Activated CD8-positive, alpha-beta memory T cell treated with anti-CD3 and anti-CD28 coated beads, Interleukin-2, amount 10 ng/mL, durations not matched to agents 7 days and 5 days (primary cell): ENCODE data around the gene ZDHHC5. TPM values are rescaled to one million over a fixed set of nuclear protein-coding genes. Genes with fewer than 3 reads are reported as not detected.

Experiments used
- ATAC-seq: fragments of 150-1000 bp; cut with Tn5 transposase; one replicate; pipeline ENCODE4 v1.10.0; 2021; ENCODE audit warnings: moderate library complexity
- CTCF ChIA-PET: fragments of 350-600 bp; sonication (Branson Sonifier 250); formaldehyde crosslinking; loops from one replicate; lab custom pipeline; 2021; ENCODE audit warnings: antibody characterized with exemption; lab: Charles Lee
- DNase-seq: peaks from one replicate; pipeline ENCODE4 v3.0.0-alpha.2; 2020
- H3K27ac Mint-ChIP-seq: one replicate; pipeline ENCODE4 v1.8.0; 2021; ENCODE audit warnings: mild to moderate bottlenecking, mixed read lengths
- H3K27me3 Mint-ChIP-seq: one replicate; pipeline ENCODE4 v1.8.0; 2021; ENCODE audit warnings: mixed read lengths
- H3K36me3 Mint-ChIP-seq: one replicate; pipeline ENCODE4 v1.8.0; 2021; ENCODE audit warnings: mild to moderate bottlenecking, mixed read lengths
- H3K4me1 Mint-ChIP-seq: one replicate; pipeline ENCODE4 v1.8.0; 2021; ENCODE audit warnings: mixed read lengths
- H3K4me3 Mint-ChIP-seq: one replicate; pipeline ENCODE4 v1.8.0; 2021; ENCODE audit warnings: mild to moderate bottlenecking, moderate library complexity, mixed read lengths
- H3K9me3 Mint-ChIP-seq: one replicate; pipeline ENCODE4 v1.8.0; 2022; ENCODE audit warnings: low read depth, mixed read lengths
- total RNA-seq, 2 experiments: library from RNA; stranded (reverse); gene quantifications; one replicate each; pipeline ENCODE4 v1.2.3, GENCODE V29; 2021

Gene ZDHHC5, protein sequence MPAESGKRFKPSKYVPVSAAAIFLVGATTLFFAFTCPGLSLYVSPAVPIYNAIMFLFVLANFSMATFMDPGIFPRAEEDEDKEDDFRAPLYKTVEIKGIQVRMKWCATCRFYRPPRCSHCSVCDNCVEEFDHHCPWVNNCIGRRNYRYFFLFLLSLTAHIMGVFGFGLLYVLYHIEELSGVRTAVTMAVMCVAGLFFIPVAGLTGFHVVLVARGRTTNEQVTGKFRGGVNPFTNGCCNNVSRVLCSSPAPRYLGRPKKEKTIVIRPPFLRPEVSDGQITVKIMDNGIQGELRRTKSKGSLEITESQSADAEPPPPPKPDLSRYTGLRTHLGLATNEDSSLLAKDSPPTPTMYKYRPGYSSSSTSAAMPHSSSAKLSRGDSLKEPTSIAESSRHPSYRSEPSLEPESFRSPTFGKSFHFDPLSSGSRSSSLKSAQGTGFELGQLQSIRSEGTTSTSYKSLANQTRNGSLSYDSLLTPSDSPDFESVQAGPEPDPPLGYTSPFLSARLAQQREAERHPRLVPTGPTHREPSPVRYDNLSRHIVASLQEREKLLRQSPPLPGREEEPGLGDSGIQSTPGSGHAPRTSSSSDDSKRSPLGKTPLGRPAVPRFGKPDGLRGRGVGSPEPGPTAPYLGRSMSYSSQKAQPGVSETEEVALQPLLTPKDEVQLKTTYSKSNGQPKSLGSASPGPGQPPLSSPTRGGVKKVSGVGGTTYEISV
- 10 to 100 TPM; 74.5 to 75.9 TPM for total RNA-seq

DNA sequence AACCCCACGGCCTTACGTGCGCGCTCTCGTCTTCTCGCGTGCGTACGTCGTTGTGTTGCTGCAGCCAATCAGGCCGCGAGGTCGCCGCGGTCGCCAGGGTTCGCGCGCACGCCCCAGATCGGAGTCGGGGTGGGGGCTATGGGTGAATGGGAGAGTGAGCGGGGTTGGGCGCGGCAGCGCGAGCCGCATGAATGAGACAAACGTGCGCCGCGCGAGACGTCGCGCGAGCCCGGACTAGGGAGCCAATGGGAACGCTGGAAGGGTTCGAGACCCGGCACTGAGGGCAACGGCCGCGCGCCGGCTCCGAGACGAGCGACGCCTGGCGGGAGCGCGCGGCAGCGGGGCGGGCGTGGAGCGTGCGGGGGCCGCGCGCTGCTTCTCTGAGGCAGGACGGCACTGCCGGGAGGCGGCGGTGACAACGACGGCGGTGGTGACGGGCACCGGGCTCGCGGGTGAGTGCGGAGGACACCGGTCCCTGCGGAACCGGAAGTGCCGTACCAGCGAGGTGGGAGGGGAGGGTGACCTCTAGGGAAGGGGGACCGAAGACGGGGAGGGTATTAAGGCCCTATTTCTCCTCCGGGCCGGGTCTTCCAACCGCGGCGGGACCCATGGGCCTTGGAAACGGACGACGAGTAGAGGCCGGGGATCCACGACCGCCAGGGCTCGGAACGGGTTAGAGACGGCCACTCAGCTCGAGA, at the start of gene ZDHHC5:
ZDHHC5 (plus strand) TSS at position 379 of the 698 bp plus-strand sequence. CDS start 4,977 bp downstream, outside the sequence.
- peaks cover 22% of the 10 kb centered on the region for H3K36me3 Mint-ChIP-seq
- DNase-seq (peak; percentile 100), ATAC-seq (peak; percentile 89)
- peak within 1 kb of the TSS; percentile 97 for H3K27ac Mint-ChIP-seq
- H3K4me1 Mint-ChIP-seq = peaks cover 47% of the 10 kb centered on the region
- no peaks in the 10 kb centered on the region for H3K9me3 Mint-ChIP-seq
- CTCF ChIA-PET = interaction anchor here (0.5 to 3.7 kb wide), 8 partner anchors 9 to 174 kb away, joined by 3 to 18 read pairs (median 3); partner anchors contain the start of genes CLP1 and UBE2L6
- peak within 1 kb of the TSS; percentile 95 for H3K4me3 Mint-ChIP-seq
- no peaks in the 10 kb centered on the region for H3K27me3 Mint-ChIP-seq

DNA sequence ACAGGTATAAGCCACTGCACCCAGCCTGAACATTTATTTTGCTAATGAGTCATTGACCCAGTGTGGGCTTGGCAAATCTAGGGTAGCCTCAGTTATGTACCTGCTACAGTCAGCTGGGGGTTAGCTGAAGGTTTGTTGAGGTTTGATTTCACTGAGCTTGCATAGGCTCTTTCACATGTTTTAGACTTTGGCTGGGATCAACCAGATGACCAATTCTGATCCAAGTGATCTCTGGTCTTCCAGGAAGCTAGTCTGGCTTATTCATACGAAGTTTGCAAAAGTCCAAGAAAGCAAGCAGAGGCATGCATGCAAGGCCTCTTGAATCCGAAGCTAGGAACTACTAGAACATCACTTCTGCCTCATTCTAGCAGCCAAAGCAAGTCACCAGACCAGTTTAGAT, 49.5 kb upstream of the ZDHHC5 start:
- peaks cover 3% of the 10 kb centered on the region for H3K9me3 Mint-ChIP-seq
- ATAC-seq = no peak

DNA sequence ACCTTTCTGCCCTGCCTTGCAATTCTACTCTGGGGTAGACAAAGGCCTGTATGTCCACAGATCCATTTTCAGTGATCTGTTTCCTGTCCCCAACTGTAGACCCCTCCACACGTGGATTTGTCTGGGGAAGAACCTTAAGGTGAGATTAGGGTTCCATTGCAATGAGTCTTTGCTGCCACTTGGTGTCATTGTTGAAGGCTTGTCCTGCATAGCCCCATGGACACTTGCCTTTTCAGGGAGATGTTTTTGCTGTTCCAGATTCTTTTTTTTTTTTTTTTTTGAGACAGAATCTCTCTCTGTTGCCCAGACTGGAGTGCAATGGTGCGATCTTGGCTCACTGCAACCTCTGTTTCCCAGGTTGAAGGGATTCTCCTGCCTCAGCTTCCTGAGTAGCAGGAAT, 48.6 kb upstream of the ZDHHC5 start:
- Mint-ChIP-seq H3K36me3 (no peaks in the 10 kb centered on the region), H3K27ac (no peak overlapping the region), H3K4me1 (no peaks in the 10 kb centered on the region), H3K4me3 (no peak overlapping the region), H3K27me3 (peaks cover 15% of the 10 kb centered on the region), H3K9me3 (peaks cover 3% of the 10 kb centered on the region)
- ATAC-seq (no peak), DNase-seq (no peak)
- CTCF ChIA-PET = interaction anchor here (0.7 kb wide), 1 partner anchor 901 kb away, joined by 3 read pairs; no protein-coding TSS in a partner anchor

More for the DNA sequence above, 49.5 kb upstream of the ZDHHC5 start:
- H3K4me3 Mint-ChIP-seq = no peak overlapping the region
- H3K27ac Mint-ChIP-seq = no peak overlapping the region
- DNase-seq = no peak
- no peaks in the 10 kb centered on the region for H3K36me3 Mint-ChIP-seq
- CTCF ChIA-PET = no interaction called here
- H3K4me1 Mint-ChIP-seq = no peaks in the 10 kb centered on the region
- peaks cover 16% of the 10 kb centered on the region for H3K27me3 Mint-ChIP-seq

DNA sequence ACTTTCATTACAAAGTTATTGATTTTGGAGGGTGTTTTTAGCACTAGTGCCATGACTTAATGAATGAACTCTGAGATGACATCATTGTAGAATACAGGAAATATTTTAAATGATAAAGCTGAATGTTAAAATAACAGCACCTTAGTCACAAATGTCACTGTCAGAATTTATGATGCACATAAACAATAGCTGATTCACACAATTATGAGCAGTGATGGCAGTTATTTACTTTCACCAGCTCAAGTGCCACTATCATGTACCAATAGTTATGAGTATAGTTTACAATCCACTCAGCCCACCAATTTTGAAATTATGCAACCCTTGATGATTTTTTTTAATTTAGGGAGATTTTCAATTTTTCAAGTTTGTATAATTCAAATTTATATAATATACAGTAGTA, 47.4 kb upstream of the ZDHHC5 start:
- DNase-seq = no peak
- CTCF ChIA-PET = interaction anchor here (1.0 to 1.5 kb wide), 2 partner anchors 16 to 21 kb away, joined by 3 read pairs; no protein-coding TSS in a partner anchor
- Mint-ChIP-seq H3K27ac (no peak overlapping the region), H3K4me1 (no peaks in the 10 kb centered on the region), H3K4me3 (no peak overlapping the region), H3K27me3 (peaks cover 9% of the 10 kb centered on the region), H3K36me3 (no peaks in the 10 kb centered on the region), H3K9me3 (peaks cover 3% of the 10 kb centered on the region)
- no peak for ATAC-seq

DNA sequence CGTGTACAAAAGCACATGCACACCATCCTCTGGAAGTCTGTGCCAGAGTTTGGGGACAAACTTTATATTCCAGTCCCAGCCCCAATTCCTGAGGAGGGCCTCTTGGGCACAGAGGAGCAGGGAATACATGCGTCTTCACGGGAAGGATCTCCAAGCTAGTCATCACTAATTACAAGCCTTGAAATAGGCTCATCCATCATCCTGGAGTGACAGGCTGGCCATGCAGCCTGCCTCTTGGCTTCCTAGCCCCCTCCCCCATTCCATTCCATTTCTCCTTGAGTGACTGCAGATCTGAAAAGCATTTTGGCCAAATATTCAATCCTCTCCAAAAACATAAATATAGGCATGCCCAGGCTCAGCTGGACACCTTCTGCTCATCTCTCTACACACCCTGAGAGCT, 45.7 kb upstream of the ZDHHC5 start:
- ATAC-seq (no peak), DNase-seq (no peak)
- no peak overlapping the region for H3K4me3 Mint-ChIP-seq
- no peaks in the 10 kb centered on the region for H3K4me1 Mint-ChIP-seq
- CTCF ChIA-PET = interaction anchor here (1.1 kb wide), 1 partner anchor 23 kb away, joined by 4 read pairs; no protein-coding TSS in a partner anchor
- no peaks in the 10 kb centered on the region for H3K36me3 Mint-ChIP-seq
- H3K27ac Mint-ChIP-seq = no peak overlapping the region
- peaks cover 3% of the 10 kb centered on the region for H3K9me3 Mint-ChIP-seq
- H3K27me3 Mint-ChIP-seq = no peaks in the 10 kb centered on the region

DNA sequence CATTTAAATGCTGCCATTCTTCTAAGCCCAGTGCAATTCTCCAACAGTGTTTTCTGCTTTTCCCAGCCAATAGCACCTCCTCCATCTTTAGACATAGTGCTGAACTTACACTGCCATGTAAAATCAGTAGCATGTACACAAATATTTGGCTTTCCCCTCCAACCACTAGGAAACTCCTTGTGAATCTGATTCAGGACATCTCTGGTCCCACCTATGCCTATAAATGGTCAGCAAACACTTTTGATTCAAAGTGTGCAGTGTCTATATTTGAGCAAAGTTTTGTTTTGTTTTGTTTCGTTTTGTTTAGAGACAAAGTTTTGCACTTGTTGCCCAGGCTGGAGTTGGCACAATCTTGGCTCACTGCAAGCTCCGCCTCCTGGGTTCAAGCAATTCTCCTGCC, 43.0 kb upstream of the ZDHHC5 start:
- no peaks in the 10 kb centered on the region for H3K4me1 Mint-ChIP-seq
- DNase-seq (no peak), ATAC-seq (no peak)
- no peaks in the 10 kb centered on the region for H3K9me3 Mint-ChIP-seq
- H3K27ac Mint-ChIP-seq = no peak overlapping the region
- no peaks in the 10 kb centered on the region for H3K36me3 Mint-ChIP-seq
- H3K27me3 Mint-ChIP-seq = peaks cover 7% of the 10 kb centered on the region
- CTCF ChIA-PET = interaction anchor here (1.4 kb wide), 1 partner anchor 15 kb away, joined by 4 read pairs; no protein-coding TSS in a partner anchor
- no peak overlapping the region for H3K4me3 Mint-ChIP-seq

DNA sequence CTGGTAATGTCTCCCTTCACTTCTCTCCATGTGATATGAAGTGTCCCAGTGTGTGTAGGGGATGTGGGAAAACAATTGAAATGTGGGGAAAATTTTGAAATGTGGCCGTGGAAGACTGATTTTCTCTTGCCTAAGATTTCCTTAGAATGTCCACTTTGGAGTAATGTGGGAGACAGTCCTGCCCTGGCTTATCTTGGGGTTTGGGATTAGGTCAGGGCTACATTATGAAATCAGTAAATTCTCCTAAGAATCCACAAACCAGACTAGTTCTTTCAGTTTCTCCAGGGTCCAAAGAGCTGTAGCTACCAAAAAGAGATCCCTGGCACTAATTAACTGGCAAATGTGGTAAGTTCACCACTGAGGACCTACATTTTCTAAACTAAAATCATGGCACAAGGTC, 41.0 kb upstream of the ZDHHC5 start:
- DNase-seq = no peak

DNA sequence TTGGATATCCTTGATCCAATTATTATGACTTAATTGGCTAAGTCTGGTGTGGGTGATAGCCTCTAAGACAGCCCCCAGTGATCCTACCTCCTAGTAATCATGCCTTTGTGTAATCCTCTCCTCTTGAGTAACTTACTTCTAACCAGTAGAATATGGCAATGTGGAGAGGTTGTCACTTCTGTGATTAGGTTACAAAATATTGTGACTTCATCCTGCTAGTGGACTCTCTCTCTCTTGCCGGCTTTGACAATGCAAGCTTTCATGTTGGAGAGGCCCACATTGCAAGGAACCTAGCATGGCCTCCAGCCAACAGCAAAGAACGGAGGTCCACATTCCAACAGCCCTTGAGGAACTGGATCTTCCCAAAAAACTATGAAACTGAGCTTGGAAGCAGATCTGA, 37.7 kb upstream of the ZDHHC5 start:
- DNase-seq (no peak), ATAC-seq (no peak)
- Mint-ChIP-seq H3K4me3 (no peak overlapping the region), H3K36me3 (no peaks in the 10 kb centered on the region), H3K27ac (no peak overlapping the region), H3K27me3 (peaks cover 37% of the 10 kb centered on the region), H3K9me3 (no peaks in the 10 kb centered on the region), H3K4me1 (no peaks in the 10 kb centered on the region)
- CTCF ChIA-PET = interaction anchor here (0.8 to 2.1 kb wide), 3 partner anchors 10 to 86 kb away, joined by 3 to 8 read pairs (median 4); no protein-coding TSS in a partner anchor

More for the DNA sequence above, 41.0 kb upstream of the ZDHHC5 start:
- no peaks in the 10 kb centered on the region for H3K4me1 Mint-ChIP-seq
- no peak for ATAC-seq
- peaks cover 17% of the 10 kb centered on the region for H3K27me3 Mint-ChIP-seq
- no peaks in the 10 kb centered on the region for H3K9me3 Mint-ChIP-seq
- no peak overlapping the region for H3K27ac Mint-ChIP-seq
- CTCF ChIA-PET = interaction anchor here (1.9 kb wide), 1 partner anchor 15 kb away, joined by 5 read pairs; no protein-coding TSS in a partner anchor
- no peaks in the 10 kb centered on the region for H3K36me3 Mint-ChIP-seq
- H3K4me3 Mint-ChIP-seq = no peak overlapping the region

DNA sequence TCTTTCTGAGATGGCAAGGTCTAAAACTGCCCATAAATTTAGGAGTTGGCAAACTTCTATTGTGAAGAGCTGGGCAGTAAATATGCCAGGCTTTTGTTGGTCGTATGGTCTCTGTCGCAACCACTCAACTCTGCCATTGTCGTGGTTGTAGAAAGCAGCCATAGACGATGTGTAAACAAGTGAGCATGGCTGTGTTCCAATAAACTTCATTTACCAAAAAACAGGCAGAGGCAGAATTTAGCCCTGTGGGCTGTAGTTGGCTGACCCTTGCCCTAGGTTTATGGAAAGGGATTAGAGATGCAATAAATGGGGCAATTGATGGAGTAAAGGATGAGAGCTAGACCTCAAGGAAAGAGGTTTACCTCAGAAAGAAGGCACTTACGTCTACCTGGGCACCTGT, 35.8 kb upstream of the ZDHHC5 start:
- H3K9me3 Mint-ChIP-seq = no peaks in the 10 kb centered on the region
- H3K36me3 Mint-ChIP-seq = no peaks in the 10 kb centered on the region
- H3K27ac Mint-ChIP-seq = no peak overlapping the region
- no peaks in the 10 kb centered on the region for H3K4me1 Mint-ChIP-seq
- DNase-seq = no peak
- peaks cover 46% of the 10 kb centered on the region for H3K27me3 Mint-ChIP-seq
- no peak overlapping the region for H3K4me3 Mint-ChIP-seq
- ATAC-seq = no peak
- CTCF ChIA-PET = interaction anchor here (1.9 kb wide), 1 partner anchor 9 kb away, joined by 5 read pairs; no protein-coding TSS in a partner anchor

DNA sequence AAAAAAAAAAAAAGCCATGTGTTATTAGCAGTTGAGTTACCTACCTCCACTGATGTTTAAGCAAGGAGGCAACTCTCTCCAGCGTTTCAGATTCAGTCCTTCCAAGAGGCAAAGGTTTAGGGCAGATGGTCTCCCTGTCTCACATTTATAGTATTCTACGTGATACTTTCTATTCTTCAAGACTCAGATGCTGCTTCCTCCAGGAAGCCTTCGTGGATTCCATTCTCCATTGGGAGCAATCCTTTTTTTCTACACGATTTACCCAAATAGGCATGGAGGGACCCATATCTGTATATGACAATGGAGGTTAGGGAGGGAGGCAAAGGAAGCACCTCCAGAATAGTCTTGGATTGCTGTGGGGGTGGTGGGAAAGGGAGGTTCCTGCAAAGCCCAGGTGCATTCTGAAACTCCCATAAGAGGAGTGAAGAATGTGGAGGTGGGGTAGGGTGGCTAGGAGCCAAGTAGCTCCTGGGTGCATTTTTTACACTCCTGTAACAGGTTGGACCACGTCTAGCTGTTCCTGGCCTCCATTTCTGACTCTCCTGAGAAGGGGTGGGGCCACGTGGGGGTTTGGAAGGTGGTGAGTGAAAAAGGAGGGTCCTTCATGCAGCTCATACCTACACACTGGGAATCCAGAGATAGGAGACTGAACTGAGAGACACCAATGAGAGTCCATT, 34.4 kb upstream of the ZDHHC5 start:
- H3K4me1 Mint-ChIP-seq = peaks cover 6% of the 10 kb centered on the region
- no peaks in the 10 kb centered on the region for H3K9me3 Mint-ChIP-seq
- no peak overlapping the region for H3K27ac Mint-ChIP-seq
- H3K27me3 Mint-ChIP-seq = peaks cover 52% of the 10 kb centered on the region
- no peaks in the 10 kb centered on the region for H3K36me3 Mint-ChIP-seq
- ATAC-seq = no peak
- CTCF ChIA-PET = interaction anchor here (2.3 kb wide), 1 partner anchor 11 kb away, joined by 12 read pairs; no protein-coding TSS in a partner anchor
- no peak overlapping the region for H3K4me3 Mint-ChIP-seq
- DNase-seq = no peak

DNA sequence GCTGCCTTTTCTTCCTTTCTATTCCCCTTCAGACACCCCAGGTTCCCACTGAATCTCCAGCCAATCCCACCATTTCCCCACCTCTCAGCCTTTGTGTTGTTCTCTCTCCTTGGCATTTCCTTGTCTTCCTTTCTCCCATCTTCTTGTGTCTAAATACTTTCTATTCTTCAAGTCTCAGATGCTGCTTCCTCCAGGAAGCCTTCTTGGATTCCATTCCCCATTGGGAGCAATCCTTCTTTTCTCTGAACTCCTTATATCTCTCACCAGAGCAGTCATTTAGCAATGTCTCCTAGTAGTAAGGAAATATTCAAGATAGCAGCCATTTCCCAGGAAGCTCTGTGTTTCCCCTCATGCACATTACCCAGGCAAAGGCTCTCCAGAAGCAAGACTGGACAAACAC, 33.6 kb upstream of the ZDHHC5 start:
- H3K4me1 Mint-ChIP-seq = peaks cover 12% of the 10 kb centered on the region
- no peak overlapping the region for H3K4me3 Mint-ChIP-seq
- peaks cover 48% of the 10 kb centered on the region for H3K27me3 Mint-ChIP-seq
- H3K27ac Mint-ChIP-seq = no peak overlapping the region
- no peaks in the 10 kb centered on the region for H3K9me3 Mint-ChIP-seq
- CTCF ChIA-PET = interaction anchor here (0.7 to 2.3 kb wide), 2 partner anchors 10 to 64 kb away, joined by 3 to 12 read pairs; no protein-coding TSS in a partner anchor
- DNase-seq = no peak
- ATAC-seq = no peak
- H3K36me3 Mint-ChIP-seq = no peaks in the 10 kb centered on the region

DNA sequence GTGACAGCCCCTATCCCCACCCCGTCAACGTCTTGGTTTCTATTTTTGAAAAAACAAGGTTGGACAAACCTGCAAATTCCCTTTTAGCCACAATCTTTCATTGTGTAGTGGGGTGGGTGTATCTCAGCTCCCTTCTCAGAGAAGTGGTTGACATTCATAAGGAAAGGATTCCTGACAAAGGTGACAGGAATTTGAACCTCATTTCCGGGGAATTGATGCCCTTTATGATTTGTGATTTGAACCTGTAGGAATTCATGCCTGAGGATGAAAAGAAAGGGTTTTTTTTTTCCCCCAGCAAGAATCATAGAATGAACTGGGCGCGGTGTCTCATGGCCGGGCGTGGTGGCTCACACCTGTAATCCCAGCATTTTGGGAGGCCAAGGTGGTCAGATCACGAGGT, 32.7 kb upstream of the ZDHHC5 start:
- H3K27ac Mint-ChIP-seq = no peak overlapping the region
- H3K27me3 Mint-ChIP-seq = peaks cover 52% of the 10 kb centered on the region
- H3K4me3 Mint-ChIP-seq = no peak overlapping the region
- no peak for ATAC-seq
- peaks cover 12% of the 10 kb centered on the region for H3K4me1 Mint-ChIP-seq
- H3K9me3 Mint-ChIP-seq = no peaks in the 10 kb centered on the region
- H3K36me3 Mint-ChIP-seq = no peaks in the 10 kb centered on the region
- DNase-seq = no peak
- CTCF ChIA-PET = interaction anchor here (0.6 to 6.2 kb wide), 3 partner anchors 9 to 385 kb away, joined by 4 to 29 read pairs (median 12); no protein-coding TSS in a partner anchor
